WTC11 (cell line): ENCODE measurements around the gene PDE8A.

Experiments used
- SP1 ChIP-seq: sonication (generic); formaldehyde crosslinking; conservative IDR thresholded peaks from 2 replicates; pipeline ENCODE4 v1.8.1; 2022; ENCODE audit warnings: missing genetic modification reagents
- TF ChIP-seq, protein P1 (sequence below): sonication (generic); formaldehyde crosslinking; IDR thresholded peaks from 2 replicates; pipeline ENCODE4 v1.8.1; 2023; ENCODE audit warnings: mild to moderate bottlenecking, missing genetic modification reagents, moderate library complexity

DNA sequence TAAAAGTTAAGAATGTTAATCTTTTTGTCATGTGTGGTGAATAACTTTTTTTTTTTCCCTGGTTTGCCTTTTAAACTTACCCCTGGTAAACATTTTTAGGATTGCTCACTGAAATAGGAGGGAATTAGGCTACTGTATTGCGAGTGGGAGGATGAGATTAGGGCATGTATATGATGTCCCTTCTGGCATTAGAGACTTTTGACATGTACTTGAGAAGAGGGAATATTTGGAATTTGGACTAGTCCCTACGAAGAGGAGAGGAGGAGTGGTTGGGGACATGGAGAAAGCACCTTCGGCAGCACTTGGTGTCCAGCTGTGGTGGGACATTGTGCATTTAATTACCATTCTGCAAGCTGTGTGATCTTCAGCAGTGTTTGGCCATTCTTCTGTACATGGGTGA lies 25.0 kb downstream of the PDE8A start:
- TF ChIP-seq, protein P1, sequence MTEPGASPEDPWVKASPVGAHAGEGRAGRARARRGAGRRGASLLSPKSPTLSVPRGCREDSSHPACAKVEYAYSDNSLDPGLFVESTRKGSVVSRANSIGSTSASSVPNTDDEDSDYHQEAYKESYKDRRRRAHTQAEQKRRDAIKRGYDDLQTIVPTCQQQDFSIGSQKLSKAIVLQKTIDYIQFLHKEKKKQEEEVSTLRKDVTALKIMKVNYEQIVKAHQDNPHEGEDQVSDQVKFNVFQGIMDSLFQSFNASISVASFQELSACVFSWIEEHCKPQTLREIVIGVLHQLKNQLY (CRISPR knock-in tag) = no peak
- no peak for TF ChIP-seq SP1 (CRISPR knock-in tag)
